ENCODE results near the gene CFAP410. TPM values are rescaled to one million over a fixed set of nuclear protein-coding genes. Genes with fewer than 3 reads are reported as not detected.
A peak's percentile ranks its signal among the peaks of the same experiment; 100 is the strongest.

The CFAP410 gene
- total RNA-seq, 1 donor from 2014 or later: 27.6 TPM

- no peak overlapping the region for H3K27ac Mint-ChIP-seq
- H3K9me3 Mint-ChIP-seq: peaks cover 3% of the 10 kb centered on the region
These were observed 33.4 kb upstream of the CFAP410 start for GRCh38 chr21:44372616-44373015.

GRCh38 chr21:44371596-44371995 is 32.4 kb upstream of the CFAP410 start:
- H3K9me3 Mint-ChIP-seq: peaks cover 3% of the 10 kb centered on the region
- no peak for TF ChIP-seq CTCF (IDR thresholded peaks at IDR 0.05; ENCODE audit: unreplicated experiment)
- H3K36me3 Mint-ChIP-seq: no peaks in the 10 kb centered on the region
- DNase-seq (ENCODE audit: low spot score in 2 of 2, unreplicated experiment in 2 of 2): peak in 1 of 2 experiments; percentile 10
- H3K4me3 Mint-ChIP-seq: peak overlapping the region; percentile 25
- H3K27ac Mint-ChIP-seq: no peak overlapping the region
- H3K4me1 Mint-ChIP-seq: peaks cover 8% of the 10 kb centered on the region
- peaks cover 52% of the 10 kb centered on the region for H3K27me3 Mint-ChIP-seq (ENCODE audit: low read depth)

More at GRCh38 chr21:44372616-44373015, 33.4 kb upstream of the CFAP410 start:
- H3K4me1 Mint-ChIP-seq: peaks cover 8% of the 10 kb centered on the region
- no peak for TF ChIP-seq CTCF (IDR thresholded peaks at IDR 0.05; ENCODE audit: unreplicated experiment)
- no peak for DNase-seq (ENCODE audit: low spot score in 2 of 2, unreplicated experiment in 2 of 2)
- no peak overlapping the region for H3K4me3 Mint-ChIP-seq
- peaks cover 56% of the 10 kb centered on the region for H3K27me3 Mint-ChIP-seq (ENCODE audit: low read depth)
- H3K36me3 Mint-ChIP-seq: no peaks in the 10 kb centered on the region

GRCh38 chr21:44370786-44371410 is 31.7 kb upstream of the CFAP410 start:
- no peak overlapping the region for H3K4me3 Mint-ChIP-seq
- H3K36me3 Mint-ChIP-seq: no peaks in the 10 kb centered on the region
- peaks cover 8% of the 10 kb centered on the region for H3K4me1 Mint-ChIP-seq
- H3K27me3 Mint-ChIP-seq (ENCODE audit: low read depth): peaks cover 52% of the 10 kb centered on the region
- DNase-seq (ENCODE audit: low spot score in 2 of 2, unreplicated experiment in 2 of 2): no peak
- H3K27ac Mint-ChIP-seq: no peak overlapping the region
- H3K9me3 Mint-ChIP-seq: peaks cover 3% of the 10 kb centered on the region
- TF ChIP-seq CTCF (IDR thresholded peaks at IDR 0.05; ENCODE audit: unreplicated experiment): no peak

GRCh38 chr21:44370027-44370735 is 31.0 kb upstream of the CFAP410 start:
- peaks cover 52% of the 10 kb centered on the region for H3K27me3 Mint-ChIP-seq (ENCODE audit: low read depth)
- no peak for TF ChIP-seq CTCF (IDR thresholded peaks at IDR 0.05; ENCODE audit: unreplicated experiment)
- no peak for DNase-seq (ENCODE audit: low spot score in 2 of 2, unreplicated experiment in 2 of 2)
- peaks cover 8% of the 10 kb centered on the region for H3K4me1 Mint-ChIP-seq
- no peaks in the 10 kb centered on the region for H3K36me3 Mint-ChIP-seq
- H3K9me3 Mint-ChIP-seq: peaks cover 2% of the 10 kb centered on the region
- peak overlapping the region; percentile 28 for H3K4me3 Mint-ChIP-seq
- H3K27ac Mint-ChIP-seq: no peak overlapping the region

- Mint-ChIP-seq H3K9me3 (no peaks in the 10 kb centered on the region), H3K27me3 (ENCODE audit: low read depth) (peaks cover 54% of the 10 kb centered on the region), H3K36me3 (no peaks in the 10 kb centered on the region), H3K4me3 (peak overlapping the region; percentile 42), H3K27ac (no peak overlapping the region), H3K4me1 (peaks cover 8% of the 10 kb centered on the region)
- no peak for TF ChIP-seq CTCF (IDR thresholded peaks at IDR 0.05; ENCODE audit: unreplicated experiment)
- no peak for DNase-seq (ENCODE audit: low spot score in 2 of 2, unreplicated experiment in 2 of 2)
These were observed 29.7 kb upstream of the CFAP410 start for GRCh38 chr21:44368711-44369446.

Measured in mesothelial cell of epicardium (in vitro differentiated cells).